ENCODE measurements around the gene SCUBE1. TPM values are rescaled to one million over a fixed set of nuclear protein-coding genes. Genes with fewer than 3 reads are reported as not detected.

Gene SCUBE1
- total RNA-seq, 3 donors from 2014 or later (not counting 1 experiment from before 2014, with no cell fraction given) = 0.05 to 1.2 (median 0.11) TPM

DNA sequence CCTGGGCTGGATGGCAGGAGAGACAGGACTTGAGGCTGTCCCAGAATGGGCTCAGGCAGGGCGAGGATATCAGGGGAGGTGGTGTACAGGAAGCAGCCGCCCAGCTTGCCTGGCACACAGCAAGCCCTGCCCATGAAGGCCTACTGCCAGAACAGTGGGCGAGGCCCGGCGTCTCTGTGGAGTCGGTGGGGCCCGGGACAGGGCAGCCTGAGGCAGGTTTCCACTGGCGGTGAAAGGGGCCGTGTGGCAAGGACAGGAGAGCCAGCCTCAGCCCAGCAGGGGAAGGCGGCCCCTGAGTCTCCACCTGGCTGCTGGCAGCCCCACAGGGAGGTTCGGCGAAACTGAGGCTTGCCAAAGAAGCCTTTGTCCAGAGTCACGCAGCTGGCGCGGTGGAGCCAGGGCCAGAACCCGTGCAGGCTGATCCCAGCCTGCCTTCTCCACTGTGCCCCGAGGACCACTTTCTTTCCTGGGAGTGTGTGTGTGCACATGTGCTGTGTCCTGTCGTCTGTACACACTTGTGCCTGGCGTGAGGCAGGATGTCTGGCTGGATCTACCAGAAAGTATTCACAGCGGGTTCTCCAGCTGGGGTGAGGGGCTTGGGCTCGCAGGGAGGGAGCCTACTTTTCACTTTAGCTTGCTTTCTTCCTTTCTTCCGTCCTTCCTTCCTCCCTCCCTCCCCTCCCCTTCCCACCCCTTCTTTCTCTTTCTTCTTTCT is 190.7 kb downstream of the SCUBE1 start:
- Histone ChIP-seq H3K4me3 (ENCODE audit: low read length) (peak overlapping the region; percentile 76), H3K9me3 (ENCODE audit: control insufficient read depth, insufficient read depth, low read length) (no peaks in the 10 kb centered on the region), H3K4me1 (ENCODE audit: control insufficient read depth, insufficient read depth, low read length) (peaks cover 61% of the 10 kb centered on the region), H3K36me3 (ENCODE audit: control insufficient read depth, insufficient read depth, low read length) (no peaks in the 10 kb centered on the region), H3K27ac (ENCODE audit: low read length) (peak overlapping the region; percentile 39), H3K27me3 (ENCODE audit: control insufficient read depth, insufficient read depth, low read length) (no peaks in the 10 kb centered on the region)
- DNase-seq (peak; percentile 44 to 74), ATAC-seq (peak; percentile 69 to 77 (median 76))
- Mint-ChIP-seq H3K27me3 (ENCODE audit: low read depth in 2 of 2) (no peaks in the 10 kb centered on the region), H3K4me3 (peak overlapping the region; percentile 86), H3K27ac (peak overlapping the region; percentile 18 to 90), H3K9me3 (no peaks in the 10 kb centered on the region), H3K4me1 (peaks cover 27 to 33% of the 10 kb centered on the region in 2 donors), H3K36me3 (no peaks in the 10 kb centered on the region)
- intact Hi-C loops (cut with micrococcal nuclease) = loop anchor here (5.0 kb wide), 1 partner anchor 35 kb away; the partner anchor contains the start of gene TTLL12
- TF ChIP-seq, protein P1, sequence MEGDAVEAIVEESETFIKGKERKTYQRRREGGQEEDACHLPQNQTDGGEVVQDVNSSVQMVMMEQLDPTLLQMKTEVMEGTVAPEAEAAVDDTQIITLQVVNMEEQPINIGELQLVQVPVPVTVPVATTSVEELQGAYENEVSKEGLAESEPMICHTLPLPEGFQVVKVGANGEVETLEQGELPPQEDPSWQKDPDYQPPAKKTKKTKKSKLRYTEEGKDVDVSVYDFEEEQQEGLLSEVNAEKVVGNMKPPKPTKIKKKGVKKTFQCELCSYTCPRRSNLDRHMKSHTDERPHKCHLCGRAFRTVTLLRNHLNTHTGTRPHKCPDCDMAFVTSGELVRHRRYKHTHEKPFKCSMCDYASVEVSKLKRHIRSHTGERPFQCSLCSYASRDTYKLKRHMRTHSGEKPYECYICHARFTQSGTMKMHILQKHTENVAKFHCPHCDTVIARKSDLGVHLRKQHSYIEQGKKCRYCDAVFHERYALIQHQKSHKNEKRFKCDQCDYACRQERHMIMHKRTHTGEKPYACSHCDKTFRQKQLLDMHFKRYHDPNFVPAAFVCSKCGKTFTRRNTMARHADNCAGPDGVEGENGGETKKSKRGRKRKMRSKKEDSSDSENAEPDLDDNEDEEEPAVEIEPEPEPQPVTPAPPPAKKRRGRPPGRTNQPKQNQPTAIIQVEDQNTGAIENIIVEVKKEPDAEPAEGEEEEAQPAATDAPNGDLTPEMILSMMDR (IDR thresholded peaks at IDR 0.05) = no peak
- 10% methylated on average over 22 of the region's 22 CpGs for WGBS (ENCODE audit: insufficient coverage)

GRCh38 chr22:43152003-43152356 is 191.2 kb downstream of the SCUBE1 start:
- no peaks in the 10 kb centered on the region for H3K27me3 Mint-ChIP-seq (ENCODE audit: low read depth in 2 of 2)
- Histone ChIP-seq H3K4me1 (ENCODE audit: control insufficient read depth, insufficient read depth, low read length) (peaks cover 63% of the 10 kb centered on the region), H3K4me3 (ENCODE audit: low read length) (peak overlapping the region; percentile 76), H3K36me3 (ENCODE audit: control insufficient read depth, insufficient read depth, low read length) (no peaks in the 10 kb centered on the region), H3K27me3 (ENCODE audit: control insufficient read depth, insufficient read depth, low read length) (no peaks in the 10 kb centered on the region), H3K27ac (ENCODE audit: low read length) (peak overlapping the region; percentile 39), H3K9me3 (ENCODE audit: control insufficient read depth, insufficient read depth, low read length) (no peaks in the 10 kb centered on the region)
- H3K4me1 Mint-ChIP-seq = peaks cover 31 to 33% of the 10 kb centered on the region in 2 donors
- DNase-seq (no peak), ATAC-seq (peak; percentile 17 to 20 (median 20))
- H3K9me3 Mint-ChIP-seq = no peaks in the 10 kb centered on the region
- no peaks in the 10 kb centered on the region for H3K36me3 Mint-ChIP-seq
- peak overlapping the region; percentile 18 to 90 for H3K27ac Mint-ChIP-seq
- TF ChIP-seq, protein P1 (IDR thresholded peaks at IDR 0.05) = no peak
- WGBS (ENCODE audit: insufficient coverage) = 2% methylated on average over 18 of the region's 18 CpGs
- intact Hi-C loops (cut with micrococcal nuclease) = loop anchor here (5.0 kb wide), 1 partner anchor 35 kb away; the partner anchor contains the start of gene TTLL12
- H3K4me3 Mint-ChIP-seq = peak overlapping the region; percentile 86

GRCh38 chr22:43151251-43152002 is 191.7 kb downstream of the SCUBE1 start, which contains the start of gene TSPO:
Gene TSPO, plus strand, starts transcription at chr22:43151559. Its CDS starts 7,680 bp downstream, at chr22:43159239.
- Histone ChIP-seq H3K27me3 (ENCODE audit: control insufficient read depth, insufficient read depth, low read length) (no peaks in the 10 kb centered on the region), H3K9me3 (ENCODE audit: control insufficient read depth, insufficient read depth, low read length) (no peaks in the 10 kb centered on the region), H3K4me3 (ENCODE audit: low read length) (peak within 1 kb of the TSS; percentile 76), H3K27ac (ENCODE audit: low read length) (peak within 1 kb of the TSS; percentile 68), H3K36me3 (ENCODE audit: control insufficient read depth, insufficient read depth, low read length) (no peaks in the 10 kb centered on the region), H3K4me1 (ENCODE audit: control insufficient read depth, insufficient read depth, low read length) (peaks cover 67% of the 10 kb centered on the region)
- under 1% methylated on average over 75 of the region's 75 CpGs for WGBS (ENCODE audit: insufficient coverage)
- H3K4me3 Mint-ChIP-seq = peak within 1 kb of the TSS; percentile 93
- H3K9me3 Mint-ChIP-seq = no peaks in the 10 kb centered on the region
- intact Hi-C loops (cut with micrococcal nuclease) = loop anchor here (5.0 kb wide), 1 partner anchor 36 kb away; the partner anchor contains the start of gene TTLL12
- ATAC-seq (peak; percentile 76 to 79 (median 78)), DNase-seq (peak; percentile 56 to 72)
- TF ChIP-seq, protein P1 (IDR thresholded peaks at IDR 0.05) = no peak
- peak within 1 kb of the TSS; percentile 81 to 90 for H3K27ac Mint-ChIP-seq
- peaks cover 31 to 33% of the 10 kb centered on the region in 2 donors for H3K4me1 Mint-ChIP-seq
- H3K27me3 Mint-ChIP-seq (ENCODE audit: low read depth in 2 of 2) = no peaks in the 10 kb centered on the region
- H3K36me3 Mint-ChIP-seq = no peaks in the 10 kb centered on the region
